ENCODE results near the gene FAM219A. TPM values are rescaled to one million over a fixed set of nuclear protein-coding genes. Genes with fewer than 3 reads are reported as not detected.

The FAM219A gene
- polyA plus RNA-seq, 3 donors = 0.61 to 15.3 (median 1.2) TPM

DNA sequence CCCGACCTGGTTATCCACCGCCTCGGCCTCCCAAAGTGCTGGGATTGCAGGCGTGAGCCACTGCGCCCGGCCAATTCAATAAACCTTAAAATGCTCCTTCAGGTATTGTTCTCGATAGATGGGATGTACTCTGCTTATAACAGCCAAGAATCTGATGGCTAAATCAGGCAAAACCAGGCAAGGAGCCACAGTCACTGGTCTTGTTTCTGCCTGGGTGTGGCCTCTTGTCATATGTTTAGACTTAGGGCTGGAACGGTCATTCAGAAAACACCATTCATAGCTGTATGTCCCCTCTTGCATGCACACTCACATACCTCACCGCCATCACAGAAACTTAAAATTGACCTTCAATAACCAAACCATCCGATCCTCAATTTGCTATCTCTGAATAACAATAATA, 7.7 kb downstream of the FAM219A start:
- H3K79me2 ChIP-seq (ENCODE audit: insufficient read depth, low read length) = peaks cover 4% of the 10 kb centered on the region
- no peaks in the 10 kb centered on the region for H3K4me1 ChIP-seq (ENCODE audit: control insufficient read depth in 1 of 2, insufficient read depth in 2 of 2, low read length in 2 of 2)
- H3K4me1 Mint-ChIP-seq = no peaks in the 10 kb centered on the region
- no peaks in the 10 kb centered on the region for H3K9me3 Mint-ChIP-seq
- no peaks in the 10 kb centered on the region for H3K27me3 ChIP-seq (ENCODE audit: control insufficient read depth in 2 of 2, insufficient read depth in 2 of 2, low read length in 2 of 2)
- TF ChIP-seq, protein P1, sequence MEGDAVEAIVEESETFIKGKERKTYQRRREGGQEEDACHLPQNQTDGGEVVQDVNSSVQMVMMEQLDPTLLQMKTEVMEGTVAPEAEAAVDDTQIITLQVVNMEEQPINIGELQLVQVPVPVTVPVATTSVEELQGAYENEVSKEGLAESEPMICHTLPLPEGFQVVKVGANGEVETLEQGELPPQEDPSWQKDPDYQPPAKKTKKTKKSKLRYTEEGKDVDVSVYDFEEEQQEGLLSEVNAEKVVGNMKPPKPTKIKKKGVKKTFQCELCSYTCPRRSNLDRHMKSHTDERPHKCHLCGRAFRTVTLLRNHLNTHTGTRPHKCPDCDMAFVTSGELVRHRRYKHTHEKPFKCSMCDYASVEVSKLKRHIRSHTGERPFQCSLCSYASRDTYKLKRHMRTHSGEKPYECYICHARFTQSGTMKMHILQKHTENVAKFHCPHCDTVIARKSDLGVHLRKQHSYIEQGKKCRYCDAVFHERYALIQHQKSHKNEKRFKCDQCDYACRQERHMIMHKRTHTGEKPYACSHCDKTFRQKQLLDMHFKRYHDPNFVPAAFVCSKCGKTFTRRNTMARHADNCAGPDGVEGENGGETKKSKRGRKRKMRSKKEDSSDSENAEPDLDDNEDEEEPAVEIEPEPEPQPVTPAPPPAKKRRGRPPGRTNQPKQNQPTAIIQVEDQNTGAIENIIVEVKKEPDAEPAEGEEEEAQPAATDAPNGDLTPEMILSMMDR (IDR thresholded peaks at IDR 0.05) = no peak
- H4K20me1 ChIP-seq (ENCODE audit: insufficient read depth, low read length) = peaks cover 67% of the 10 kb centered on the region
- H3K27ac ChIP-seq (ENCODE audit: low read depth in 1 of 2, low read length in 2 of 2) = no peak overlapping the region
- H3K4me3 ChIP-seq (replicated peaks in 1 of 3; ENCODE audit: low read depth in 2 of 3, low read length in 3 of 3) = no peak overlapping the region
- WGBS (ENCODE audit: insufficient coverage) = 96% methylated on average over 10 of the region's 10 CpGs
- H3K4me2 ChIP-seq (replicated peaks; ENCODE audit: extremely low read depth, low read length, poor library complexity, severe bottlenecking) = no peak overlapping the region
- H3K36me3 ChIP-seq (replicated peaks in 1 of 2; ENCODE audit: control insufficient read depth in 1 of 2, insufficient read depth in 2 of 2, low read length in 2 of 2) = no peaks in the 10 kb centered on the region
- DNase-seq = no peak
- no peak overlapping the region for H3K4me3 Mint-ChIP-seq
- no peak overlapping the region for H3K9ac ChIP-seq (ENCODE audit: insufficient read depth, low read length, poor library complexity, severe bottlenecking)
- intact Hi-C loops (cut with micrococcal nuclease) = loop anchor here in 1 of 2 donors (10.0 kb wide), 1 partner anchor 164 kb away; the partner anchor contains the start of gene RPP25L
- H3K27me3 Mint-ChIP-seq (ENCODE audit: low read depth in 3 of 3) = no peaks in the 10 kb centered on the region
- no peak overlapping the region for H2AFZ ChIP-seq (ENCODE audit: insufficient read depth, low read depth, low read length, poor library complexity, severe bottlenecking)
- H3K36me3 Mint-ChIP-seq = peaks cover 0 to 3% of the 10 kb centered on the region in 2 donors
- no peak overlapping the region for H3K27ac Mint-ChIP-seq
- H3K9me3 ChIP-seq (replicated peaks in 1 of 2; ENCODE audit: control insufficient read depth in 1 of 2, insufficient read depth in 1 of 2, low read length in 2 of 2) = no peaks in the 10 kb centered on the region

DNA sequence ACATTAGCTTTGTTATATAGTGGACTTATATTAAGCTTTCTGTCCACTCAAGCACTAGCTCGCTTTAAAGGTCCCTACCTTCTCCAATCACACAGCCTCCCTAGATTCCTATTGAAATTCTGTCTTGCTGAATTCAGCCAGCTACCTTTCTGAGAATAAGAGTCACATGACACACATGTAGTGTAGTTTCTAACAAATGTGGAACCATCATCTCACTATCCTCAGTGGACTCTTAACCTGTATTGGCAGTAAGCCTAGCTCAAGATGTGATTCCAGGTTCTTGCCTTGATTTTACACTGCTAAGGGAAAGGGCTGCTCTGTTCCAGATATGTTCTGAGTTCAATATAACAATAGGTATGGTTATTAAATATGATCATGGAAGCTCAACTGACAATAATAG, 11.4 kb downstream of the FAM219A start:
- Histone ChIP-seq H3K9me3 (replicated peaks in 1 of 2; ENCODE audit: control insufficient read depth in 1 of 2, insufficient read depth in 1 of 2, low read length in 2 of 2) (no peaks in the 10 kb centered on the region), H3K4me2 (replicated peaks; ENCODE audit: extremely low read depth, low read length, poor library complexity, severe bottlenecking) (no peak overlapping the region), H3K27ac (ENCODE audit: low read depth in 1 of 2, low read length in 2 of 2) (no peak overlapping the region), H3K4me3 (replicated peaks in 1 of 3; ENCODE audit: low read depth in 2 of 3, low read length in 3 of 3) (no peak overlapping the region), H3K27me3 (ENCODE audit: control insufficient read depth in 2 of 2, insufficient read depth in 2 of 2, low read length in 2 of 2) (no peaks in the 10 kb centered on the region), H3K4me1 (ENCODE audit: control insufficient read depth in 1 of 2, insufficient read depth in 2 of 2, low read length in 2 of 2) (no peaks in the 10 kb centered on the region), H3K79me2 (ENCODE audit: insufficient read depth, low read length) (no peaks in the 10 kb centered on the region), H3K9ac (ENCODE audit: insufficient read depth, low read length, poor library complexity, severe bottlenecking) (no peak overlapping the region), H4K20me1 (ENCODE audit: insufficient read depth, low read length) (peaks cover 54% of the 10 kb centered on the region), H2AFZ (ENCODE audit: insufficient read depth, low read depth, low read length, poor library complexity, severe bottlenecking) (no peak overlapping the region), H3K36me3 (replicated peaks in 1 of 2; ENCODE audit: control insufficient read depth in 1 of 2, insufficient read depth in 2 of 2, low read length in 2 of 2) (no peaks in the 10 kb centered on the region)
- Mint-ChIP-seq H3K27ac (no peak overlapping the region), H3K27me3 (ENCODE audit: low read depth in 3 of 3) (peaks cover 0 to 2% (median 0%) of the 10 kb centered on the region in 3 donors), H3K36me3 (peaks cover 3 to 5% of the 10 kb centered on the region in 2 donors), H3K4me1 (peaks cover 3% of the 10 kb centered on the region), H3K9me3 (no peaks in the 10 kb centered on the region), H3K4me3 (no peak overlapping the region)
- intact Hi-C loops (cut with micrococcal nuclease) = loop anchor here in 1 of 2 donors (10.0 kb wide), 1 partner anchor 148 kb away; no protein-coding TSS in a partner anchor
- TF ChIP-seq, protein P1 (IDR thresholded peaks at IDR 0.05) = no peak
- no peak for DNase-seq
- no CpG with 5 or more reads among the region's 1 CpG for WGBS (ENCODE audit: insufficient coverage)

All from CD14-positive monocyte (primary cell).